ENCODE measurements around the gene CD58. TPM values are rescaled to one million over a fixed set of nuclear protein-coding genes. Genes with fewer than 3 reads are reported as not detected.

CD58 gene
- total and polyA plus RNA-seq, 7 donors = 4.7 to 11.9 (median 7.8) TPM

DNA sequence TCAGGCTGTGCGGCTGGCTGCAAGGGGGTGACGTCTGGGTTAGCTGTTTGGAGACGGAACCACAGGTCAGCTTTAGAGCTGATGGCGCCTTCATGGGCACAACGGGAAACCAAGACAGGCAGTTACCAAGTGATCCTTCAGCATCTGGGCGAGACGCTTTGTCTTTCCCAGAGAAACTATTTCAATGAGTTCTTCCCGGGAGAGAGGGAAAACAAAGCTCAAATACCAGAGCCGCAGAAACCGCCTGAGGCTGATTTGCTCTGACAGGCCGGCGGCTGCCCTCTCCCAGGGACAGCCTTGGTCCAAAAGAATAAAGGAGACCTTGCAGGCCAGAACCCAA is 76.5 kb downstream of the CD58 start:
- ATAC-seq (no peak), DNase-seq (no peak)
- Histone ChIP-seq H3K9me3 (no peaks in the 10 kb centered on the region), H3K4me1 (peaks cover 3% of the 10 kb centered on the region), H3K4me3 (no peak overlapping the region), H3K27ac (no peak overlapping the region), H3K36me3 (ENCODE audit: insufficient read depth in 1 of 2, low read depth in 1 of 2) (no peaks in the 10 kb centered on the region), H3K27me3 (ENCODE audit: insufficient read depth in 3 of 3, low read length in 2 of 3) (no peaks in the 10 kb centered on the region)
- intact Hi-C loops (cut with DNase I) = no loop called here
- TF ChIP-seq, protein P1, sequence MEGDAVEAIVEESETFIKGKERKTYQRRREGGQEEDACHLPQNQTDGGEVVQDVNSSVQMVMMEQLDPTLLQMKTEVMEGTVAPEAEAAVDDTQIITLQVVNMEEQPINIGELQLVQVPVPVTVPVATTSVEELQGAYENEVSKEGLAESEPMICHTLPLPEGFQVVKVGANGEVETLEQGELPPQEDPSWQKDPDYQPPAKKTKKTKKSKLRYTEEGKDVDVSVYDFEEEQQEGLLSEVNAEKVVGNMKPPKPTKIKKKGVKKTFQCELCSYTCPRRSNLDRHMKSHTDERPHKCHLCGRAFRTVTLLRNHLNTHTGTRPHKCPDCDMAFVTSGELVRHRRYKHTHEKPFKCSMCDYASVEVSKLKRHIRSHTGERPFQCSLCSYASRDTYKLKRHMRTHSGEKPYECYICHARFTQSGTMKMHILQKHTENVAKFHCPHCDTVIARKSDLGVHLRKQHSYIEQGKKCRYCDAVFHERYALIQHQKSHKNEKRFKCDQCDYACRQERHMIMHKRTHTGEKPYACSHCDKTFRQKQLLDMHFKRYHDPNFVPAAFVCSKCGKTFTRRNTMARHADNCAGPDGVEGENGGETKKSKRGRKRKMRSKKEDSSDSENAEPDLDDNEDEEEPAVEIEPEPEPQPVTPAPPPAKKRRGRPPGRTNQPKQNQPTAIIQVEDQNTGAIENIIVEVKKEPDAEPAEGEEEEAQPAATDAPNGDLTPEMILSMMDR (IDR thresholded peaks at IDR 0.05) = no peak
- 94 to 96% (median 96%) methylated on average over 12 of the region's 12 CpGs for WGBS, 3 donors

DNA sequence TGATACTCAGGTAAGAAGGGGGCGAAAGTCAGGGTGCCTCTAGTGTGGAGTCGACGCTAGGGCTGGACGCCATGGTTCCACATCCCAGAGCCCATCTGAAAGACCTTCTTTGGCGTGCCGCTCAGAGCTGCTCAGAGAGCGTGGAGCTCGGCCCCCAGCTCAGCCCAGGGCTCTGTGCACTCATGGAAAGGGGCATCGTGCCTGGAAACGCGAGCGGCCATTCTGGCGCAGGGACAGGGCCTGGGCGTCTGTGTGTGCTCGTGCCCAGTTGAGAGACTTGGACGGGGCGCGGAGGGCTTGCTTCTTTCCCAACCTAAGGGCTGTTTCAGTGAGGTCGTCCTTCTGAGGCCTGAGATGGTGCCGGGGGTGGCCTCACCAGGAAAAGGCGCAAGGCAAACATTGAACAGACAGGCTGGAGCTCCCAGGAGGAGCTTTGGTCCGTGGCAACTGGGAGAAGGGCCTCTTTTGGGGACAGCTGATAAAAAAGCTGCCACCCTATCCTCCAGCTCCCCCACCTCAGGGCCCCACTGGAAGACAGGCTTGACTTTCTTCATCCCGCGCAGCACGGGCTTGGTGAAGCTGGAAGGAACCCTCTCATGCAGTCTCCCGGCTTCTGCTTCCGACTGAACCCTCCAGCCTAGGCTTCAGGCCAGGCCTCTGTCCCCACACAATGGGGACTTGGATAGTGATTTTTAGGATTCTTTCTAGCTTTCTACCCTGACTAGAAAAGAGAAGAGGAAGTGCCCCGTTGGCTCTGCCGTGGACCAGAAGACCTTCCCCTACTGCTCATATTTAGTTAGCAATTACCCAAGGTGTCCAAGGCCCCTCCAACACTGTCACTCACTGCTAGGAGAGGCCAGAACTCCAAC is 77.1 kb downstream of the CD58 start:
- DNase-seq (no peak), ATAC-seq (no peak)
- Histone ChIP-seq H3K9me3 (no peaks in the 10 kb centered on the region), H3K27me3 (ENCODE audit: insufficient read depth in 3 of 3, low read length in 2 of 3) (no peaks in the 10 kb centered on the region), H3K4me1 (peaks cover 3% of the 10 kb centered on the region), H3K36me3 (ENCODE audit: insufficient read depth in 1 of 2, low read depth in 1 of 2) (no peaks in the 10 kb centered on the region), H3K27ac (no peak overlapping the region), H3K4me3 (no peak overlapping the region)
- intact Hi-C loops (cut with DNase I) = no loop called here
- TF ChIP-seq, protein P1 (IDR thresholded peaks at IDR 0.05) = no peak
- WGBS, 3 donors = 92 to 97% (median 93%) methylated on average over 29 of the region's 29 CpGs

- intact Hi-C loops (cut with DNase I) = no loop called here
- DNase-seq (no peak), ATAC-seq (no peak)
- H3K27me3 ChIP-seq (ENCODE audit: insufficient read depth in 3 of 3, low read length in 2 of 3) = no peaks in the 10 kb centered on the region
- TF ChIP-seq, protein P1 (IDR thresholded peaks at IDR 0.05) = no peak
- no peaks in the 10 kb centered on the region for H3K36me3 ChIP-seq (ENCODE audit: insufficient read depth in 1 of 2, low read depth in 1 of 2)
- 96 to 98% (median 97%) methylated on average over 7 of the region's 7 CpGs for WGBS, 3 donors
- H3K27ac ChIP-seq = no peak overlapping the region
- peaks cover 3% of the 10 kb centered on the region for H3K4me1 ChIP-seq
- no peaks in the 10 kb centered on the region for H3K9me3 ChIP-seq
- no peak overlapping the region for H3K4me3 ChIP-seq
Observed at GRCh38 chr1:116493036-116493435, 77.8 kb downstream of the CD58 start.

- H3K4me3 ChIP-seq = no peak overlapping the region
- intact Hi-C loops (cut with DNase I) = no loop called here
- H3K27ac ChIP-seq = no peak overlapping the region
- no peaks in the 10 kb centered on the region for H3K36me3 ChIP-seq (ENCODE audit: insufficient read depth in 1 of 2, low read depth in 1 of 2)
- TF ChIP-seq, protein P1 (IDR thresholded peaks at IDR 0.05) = no peak
- H3K4me1 ChIP-seq = peaks cover 6% of the 10 kb centered on the region
- no peak for DNase-seq
- H3K27me3 ChIP-seq (ENCODE audit: insufficient read depth in 3 of 3, low read length in 2 of 3) = no peaks in the 10 kb centered on the region
- no peak for ATAC-seq
- WGBS, 3 donors = 83 to 92% (median 87%) methylated on average over 3 to 4 of the region's 4 CpGs
- no peaks in the 10 kb centered on the region for H3K9me3 ChIP-seq
Observed at GRCh38 chr1:116492358-116492811, 78.4 kb downstream of the CD58 start.

Data from psoas muscle (tissue), 8 donors.